ENCODE results near the gene OBSCN.

- no peak for TF ChIP-seq EP300 (IDR thresholded peaks at IDR 0.05)
- no peak for TF ChIP-seq CTCF (IDR thresholded peaks at IDR 0.05)
Observed at GRCh38 chr1:228356897-228357680, 149.2 kb downstream of the OBSCN start.

Measured in sigmoid colon (tissue), 4 donors.